Lung (tissue), 12 donors: ENCODE measurements around the gene CIDEB. TPM values are rescaled to one million over a fixed set of nuclear protein-coding genes. Genes with fewer than 3 reads are reported as not detected.

ENCODE experiments used
- ATAC-seq: fragments of 200-7000 bp; cut with Tn5 transposase; one replicate; pipeline ENCODE4 v1.9.1; 2020; ENCODE audit warnings: moderate number of reproducible peaks; ENCODE audit not compliant: insufficient read depth, low FRiP score
- DNase-seq, 3 donors: peaks; one replicate each; pipeline ENCODE4 v3.0.0-alpha.2; 2013 to 2017
- H3K27ac ChIP-seq, 2 donors: one replicate each; pipeline ENCODE4 v1.5.1; 2013; ENCODE audit warnings: mild to moderate bottlenecking in 2 of 2, moderate library complexity in 2 of 2, control low read depth in 1 of 2, inconsistent platforms in 1 of 2, low read depth in 1 of 2, low read length in 1 of 2
- H3K27me3 ChIP-seq, 3 donors: one replicate each; pipeline ENCODE4 v1.5.1; 2013; ENCODE audit warnings: low read length in 2 of 3; ENCODE audit not compliant: control insufficient read depth in 3 of 3, insufficient read depth in 3 of 3
- H3K36me3 ChIP-seq, 4 donors: one replicate each; pipeline ENCODE4 v1.5.1; 2013; ENCODE audit warnings: low read length in 4 of 4, mild to moderate bottlenecking in 1 of 4, moderate library complexity in 1 of 4; ENCODE audit not compliant: control insufficient read depth in 4 of 4, insufficient read depth in 4 of 4
- H3K4me1 ChIP-seq, 5 donors: one replicate each; pipeline ENCODE4 v1.5.1; 2013; ENCODE audit warnings: low read length in 5 of 5, mild to moderate bottlenecking in 2 of 5, moderate library complexity in 1 of 5; ENCODE audit not compliant: control insufficient read depth in 5 of 5, insufficient read depth in 5 of 5
- H3K4me3 ChIP-seq: one replicate; pipeline ENCODE4 v1.5.1; 2013; ENCODE audit warnings: mild to moderate bottlenecking, control low read depth, moderate library complexity
- H3K9ac ChIP-seq, 2 donors: one replicate each; pipeline ENCODE4 v1.5.1; 2013; ENCODE audit warnings: low read length in 2 of 2, control low read depth in 1 of 2; ENCODE audit not compliant: insufficient read depth in 1 of 2
- H3K9me3 ChIP-seq, 4 donors: one replicate each; pipeline ENCODE4 v1.5.1; 2013; ENCODE audit warnings: low read length in 3 of 4, mild to moderate bottlenecking in 1 of 4, moderate library complexity in 1 of 4; ENCODE audit not compliant: control insufficient read depth in 4 of 4, insufficient read depth in 3 of 4
- CTCF ChIP-seq: IDR thresholded peaks from 2 replicates; pipeline ENCODE4 v1.5.1; 2012; ENCODE audit warnings: mild to moderate bottlenecking; ENCODE audit errors: control extremely low read depth, extremely low read depth
- WGBS, 2 donors: extraction: QIAGEN DNeasy Blood & Tissue Kit; methylation state at CpG; one replicate each; pipeline ENCODE4 v1.1.7; 2013; 5-methylcytosine and 5-hydroxymethylcytosine counted together
- polyA plus RNA-seq, 2 donors: library from polyadenylated mRNA; stranded (reverse); fragments of 200-250 nt; gene quantifications; one replicate each; pipeline ENCODE4 v1.2.1, GENCODE V29; 2013
- total RNA-seq, 2 donors: library from RNA; depleted of rRNA in 1 of 2; stranded (reverse); fragments of >200 nt in 1 of 2; gene quantifications; one replicate each; pipeline ENCODE4 v1.2.1, GENCODE V29; 2014 to 2021
- donor health status: control.
- donor health status: control.
- donor health status: Bipolar disorder and iron deficiency.
- donor health status: healthy.
- donor health status: DM: yes; HTN: yes; CAD: no.

CIDEB gene
- total and polyA plus RNA-seq, 4 donors: 8.3 to 19.7 (median 14.2) TPM

- WGBS, 2 donors: 49 to 63% methylated on average over 12 of the region's 12 CpGs
- H3K27ac ChIP-seq: peak overlapping the region in 1 of 2 donors; percentile 82
- peaks cover 0 to 31% (median 15%) of the 10 kb centered on the region in 5 donors for H3K4me1 ChIP-seq
- H3K36me3 ChIP-seq: peaks cover 0 to 5% (median 0%) of the 10 kb centered on the region in 4 donors
- ATAC-seq (no peak), DNase-seq (peak in 1 of 3 donors; percentile 25)
- no peaks in the 10 kb centered on the region for H3K9me3 ChIP-seq
- TF ChIP-seq CTCF: no peak
- peaks cover 0 to 69% (median 57%) of the 10 kb centered on the region in 3 donors for H3K27me3 ChIP-seq
- no peak overlapping the region for H3K4me3 ChIP-seq
- H3K9ac ChIP-seq: no peak overlapping the region
Observed at GRCh38 chr14:24335461-24336171, 27.8 kb upstream of the CIDEB start.

- peak within 1 kb of the TSS; percentile 82 for H3K27ac ChIP-seq
- peak within 1 kb of the TSS; percentile 48 for H3K4me3 ChIP-seq
- peaks cover 0 to 28% (median 15%) of the 10 kb centered on the region in 5 donors for H3K4me1 ChIP-seq
- peaks cover 0 to 69% (median 48%) of the 10 kb centered on the region in 3 donors for H3K27me3 ChIP-seq
- H3K9ac ChIP-seq: peak within 1 kb of the TSS in 1 of 2 donors; percentile 11
- WGBS, 2 donors: 4 to 5% methylated on average over 57 to 65 of the region's 65 CpGs
- peaks cover 0 to 9% (median 0%) of the 10 kb centered on the region in 4 donors for H3K36me3 ChIP-seq
- TF ChIP-seq CTCF: no peak
- no peak for ATAC-seq
- DNase-seq: peak; percentile 32 to 46 (median 44)
- no peaks in the 10 kb centered on the region for H3K9me3 ChIP-seq
Observed at GRCh38 chr14:24334431-24335291, 26.9 kb upstream of the CIDEB start, which contains the start of gene ADCY4. ADCY4 (minus strand) TSS chr14:24335071; CDS start chr14:24334652, 419 bp downstream.

GRCh38 chr14:24332268-24332993 lies 24.7 kb upstream of the CIDEB start:
- DNase-seq (peak; percentile 73 to 77 (median 76)), ATAC-seq (peak; percentile 72)
- WGBS, 2 donors: 18 to 26% methylated on average over 56 of the region's 56 CpGs
- Histone ChIP-seq H3K27ac (no peak overlapping the region), H3K27me3 (peaks cover 0 to 50% (median 38%) of the 10 kb centered on the region in 3 donors), H3K4me3 (no peak overlapping the region), H3K4me1 (peaks cover 0 to 20% (median 9%) of the 10 kb centered on the region in 5 donors), H3K36me3 (peaks cover 0 to 6% (median 0%) of the 10 kb centered on the region in 4 donors), H3K9ac (no peak overlapping the region), H3K9me3 (no peaks in the 10 kb centered on the region)
- peak; percentile 67 for TF ChIP-seq CTCF
